NCI-H82 treated with DMSO at 0.1 percent for 48 hours (cell line): ENCODE measurements around the gene CA9.

Experiments
- DNase-seq: peaks from one replicate; lab custom pipeline; 2025; ENCODE audit not compliant: unreplicated experiment; lab: John Stamatoyannopoulos, UW

CA9 gene

DNA sequence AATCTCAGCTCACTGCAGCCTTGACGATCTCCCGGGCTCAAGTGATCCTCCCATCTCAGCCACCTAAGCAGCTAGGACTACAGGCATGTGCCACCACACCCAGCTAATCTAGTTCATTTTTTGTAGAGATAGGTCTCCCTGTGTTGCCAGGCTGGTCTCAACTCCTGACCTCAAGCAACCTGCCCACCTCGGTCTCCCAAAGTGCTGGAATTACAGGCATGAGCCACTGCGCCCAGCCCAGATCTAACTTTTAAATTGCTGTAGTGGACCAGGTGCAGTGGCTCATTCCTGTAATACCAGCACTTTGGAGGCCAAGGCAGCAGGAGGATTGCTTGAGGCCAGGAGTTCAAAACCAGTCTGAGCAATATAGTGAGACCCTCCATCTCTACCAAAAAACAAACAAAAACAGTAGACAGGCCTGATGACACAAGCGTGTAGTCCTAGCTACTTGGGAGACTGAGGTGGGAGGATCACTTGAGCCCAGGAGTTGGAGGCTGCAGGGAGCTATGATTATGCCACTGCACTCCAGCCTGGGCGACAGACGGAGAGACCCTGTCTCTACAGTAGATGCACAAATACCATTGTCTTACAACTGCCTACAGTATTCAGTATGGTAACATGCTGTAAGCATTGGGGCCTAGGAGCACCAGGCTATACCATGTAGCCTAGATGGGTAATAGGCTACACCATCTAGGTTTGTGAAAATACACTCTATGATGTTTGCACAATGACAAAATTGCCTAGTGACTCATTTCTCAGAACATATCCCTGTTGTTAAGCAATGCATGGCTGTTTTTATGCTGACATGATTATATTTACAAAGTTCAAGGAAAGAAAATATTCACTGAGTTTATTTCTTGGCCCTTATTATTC, 21.5 kb upstream of the CA9 start:
- DNase-seq = no peak

DNA sequence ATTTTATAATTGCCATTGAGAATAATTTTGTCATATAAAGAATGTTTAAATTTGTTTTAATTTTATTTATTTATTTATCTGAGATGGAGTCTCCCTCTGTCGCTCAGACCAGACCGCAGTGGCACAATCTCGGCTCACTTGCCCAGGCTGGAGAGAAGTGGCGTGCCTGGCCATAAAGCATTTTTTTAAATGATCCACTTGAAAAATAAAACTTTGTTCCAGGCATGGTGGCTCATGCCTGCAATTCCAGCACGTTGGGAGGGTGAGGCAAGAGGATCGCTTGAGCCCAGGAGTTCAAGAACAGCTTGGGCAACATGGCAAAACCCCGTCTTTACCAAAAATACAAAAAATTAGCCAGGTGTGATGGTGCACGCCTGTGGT, 20.9 kb upstream of the CA9 start:
- DNase-seq = no peak

DNA sequence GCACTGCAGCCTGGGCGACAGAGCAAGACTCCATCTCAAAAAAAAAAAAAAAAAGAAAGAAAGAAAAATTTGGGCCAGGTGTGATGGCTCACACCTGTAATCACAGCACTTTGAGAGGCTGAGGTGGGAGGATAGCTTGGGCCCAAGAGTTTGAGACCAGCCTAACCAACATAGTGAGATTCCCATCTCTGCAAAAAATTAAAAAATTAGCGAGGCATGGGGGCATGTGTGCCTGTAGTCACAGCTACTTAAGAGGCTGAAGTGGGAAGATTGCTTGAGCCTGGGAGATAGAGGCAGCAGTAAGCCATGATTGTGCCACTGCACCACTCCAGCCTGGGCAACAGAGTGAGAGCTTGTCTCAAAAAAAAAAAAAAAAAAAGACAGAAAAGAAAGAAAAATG, 20.1 kb upstream of the CA9 start:
- no peak for DNase-seq

DNA sequence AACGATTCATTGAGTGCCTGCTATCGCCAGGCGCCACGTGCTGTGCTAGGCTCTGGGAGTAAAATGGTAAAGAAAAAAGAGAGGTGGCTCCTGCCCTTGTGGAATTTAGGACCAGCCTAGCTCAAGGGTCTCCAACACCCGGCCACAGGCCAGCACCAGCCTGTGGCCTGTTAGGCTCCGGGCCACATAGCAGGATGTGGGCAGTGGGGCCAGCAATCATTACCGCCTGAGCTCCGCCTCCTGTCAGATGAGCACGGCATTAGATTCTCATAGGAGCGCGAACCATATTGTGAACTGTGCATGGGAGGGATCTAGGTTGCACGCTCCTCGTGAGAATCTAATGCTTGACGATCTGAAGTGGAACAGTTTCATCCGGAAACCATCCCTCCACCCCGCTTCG, 17.4 kb upstream of the CA9 start:
- DNase-seq = no peak

DNA sequence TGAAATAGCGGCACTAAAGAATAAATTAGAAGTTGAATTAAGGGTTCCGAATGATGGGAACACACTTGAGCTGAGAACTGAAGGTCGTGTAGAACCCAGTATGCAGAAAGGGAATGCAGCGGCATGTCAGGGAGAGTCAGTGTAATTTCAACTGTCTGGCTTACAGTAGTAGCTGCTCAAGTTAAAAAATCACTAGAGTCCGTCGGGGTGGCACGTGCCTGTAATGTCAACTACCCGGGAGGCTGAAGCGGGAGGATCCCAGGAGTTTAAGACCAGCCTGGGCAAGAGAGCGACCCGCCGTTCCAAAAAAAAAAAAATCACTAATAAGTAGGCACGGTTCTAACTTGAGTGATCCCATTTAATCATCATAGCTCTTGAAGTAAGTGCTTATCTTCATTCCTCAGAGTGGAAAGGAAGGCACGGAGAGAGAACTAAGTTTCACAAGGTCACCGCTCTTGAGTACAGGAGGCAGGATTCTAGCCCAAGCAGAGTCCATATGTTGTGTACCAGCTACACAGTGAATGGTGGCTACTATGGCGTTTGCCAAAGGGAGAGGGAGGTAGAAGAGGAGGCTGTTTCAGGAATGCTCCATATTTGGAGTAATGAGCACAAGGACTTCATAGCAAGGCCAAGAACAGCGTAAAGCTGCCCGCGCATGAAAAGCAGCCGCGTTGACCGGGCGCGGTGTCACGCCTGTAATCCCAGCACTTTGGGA, 16.7 kb upstream of the CA9 start:
- peak; percentile 11 for DNase-seq

DNA sequence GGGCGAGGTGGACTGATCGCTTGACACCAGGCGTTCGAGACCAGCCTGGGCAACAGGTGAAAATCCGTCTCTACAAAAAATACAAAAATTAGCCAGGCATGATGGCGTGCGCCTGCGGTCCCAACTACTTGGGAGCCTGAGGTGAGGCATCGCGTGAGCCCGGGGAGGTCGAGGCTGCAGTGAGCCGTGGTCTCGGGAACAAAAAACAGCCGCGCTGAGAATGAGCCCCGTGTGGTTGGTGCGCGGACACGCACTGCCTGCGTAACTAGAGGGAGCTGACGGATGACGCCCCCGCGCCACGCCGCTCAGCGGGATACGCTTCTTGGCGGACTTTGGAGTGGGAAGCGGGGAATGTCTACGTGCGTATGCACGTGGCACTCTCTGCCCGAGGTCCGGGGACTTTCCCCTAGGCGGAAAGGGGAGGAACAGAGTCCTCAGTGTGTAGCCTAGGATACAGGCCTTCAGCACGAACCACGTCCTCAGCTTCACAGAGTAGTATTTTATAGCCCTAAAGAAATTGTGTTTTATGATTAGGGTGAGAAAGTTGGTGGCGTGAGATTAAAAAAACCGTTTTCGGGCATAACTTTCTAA, 16.1 kb upstream of the CA9 start, which contains the start of gene RMRP:
Gene RMRP (minus strand): TSS at position 474 of the 591 bp plus-strand sequence.
- peak; percentile 90 for DNase-seq

DNA sequence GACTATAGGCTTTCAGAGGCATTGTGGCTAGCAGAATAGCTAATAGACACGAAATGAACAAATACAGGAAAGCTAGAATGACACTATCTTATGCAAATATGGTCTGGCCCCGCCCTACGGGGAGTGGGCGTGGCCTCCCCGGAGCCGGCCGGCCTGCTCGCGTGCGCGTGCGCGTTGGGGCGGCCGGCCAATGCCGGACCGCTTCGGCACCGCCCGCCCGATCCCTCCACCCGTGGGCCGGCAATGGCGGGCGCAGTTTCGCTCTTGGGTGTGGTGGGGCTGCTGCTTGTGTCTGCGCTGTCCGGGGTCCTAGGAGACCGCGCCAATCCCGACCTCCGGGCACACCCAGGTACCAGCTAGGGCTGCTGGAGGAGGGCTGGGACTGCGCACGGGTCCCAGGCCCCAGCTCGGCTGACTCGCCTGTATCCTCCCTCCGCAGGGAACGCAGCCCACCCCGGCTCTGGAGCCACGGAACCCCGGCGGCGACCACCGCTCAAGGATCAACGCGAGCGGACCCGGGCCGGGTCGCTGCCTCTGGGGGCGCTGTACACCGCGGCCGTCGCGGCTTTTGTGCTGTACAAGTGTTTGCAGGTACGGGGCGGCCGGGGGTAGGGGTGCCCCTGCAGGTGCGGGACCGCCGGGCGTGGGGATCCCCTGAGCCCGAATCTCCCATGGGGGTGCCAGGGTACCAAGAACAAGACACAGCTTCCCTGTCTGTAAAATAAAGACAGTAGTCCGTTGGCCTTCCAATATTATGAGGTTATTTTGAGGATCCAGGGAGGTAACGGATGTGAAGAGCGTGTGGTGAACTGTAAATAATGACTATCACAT, 15.4 kb upstream of the CA9 start, which contains the start of gene CCDC107:
Gene CCDC107 (plus strand): TSS at position 156 of the 831 bp plus-strand sequence. CDS start 88 bp downstream, at position 244.
- DNase-seq = peak; percentile 55

DNA sequence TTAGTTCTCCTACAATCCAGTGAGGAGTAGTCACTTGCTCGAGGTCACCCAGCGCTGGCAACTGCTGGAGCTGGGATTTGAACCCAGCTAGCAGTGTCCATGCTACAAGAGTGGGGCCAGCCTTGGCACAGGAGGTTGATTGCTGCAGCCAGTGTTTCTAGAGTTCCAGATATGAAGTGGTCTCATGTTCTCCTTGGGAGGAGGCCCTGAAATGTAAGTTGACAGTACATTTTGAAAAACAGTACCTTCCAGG, 14.8 kb upstream of the CA9 start:
- no peak for DNase-seq

DNA sequence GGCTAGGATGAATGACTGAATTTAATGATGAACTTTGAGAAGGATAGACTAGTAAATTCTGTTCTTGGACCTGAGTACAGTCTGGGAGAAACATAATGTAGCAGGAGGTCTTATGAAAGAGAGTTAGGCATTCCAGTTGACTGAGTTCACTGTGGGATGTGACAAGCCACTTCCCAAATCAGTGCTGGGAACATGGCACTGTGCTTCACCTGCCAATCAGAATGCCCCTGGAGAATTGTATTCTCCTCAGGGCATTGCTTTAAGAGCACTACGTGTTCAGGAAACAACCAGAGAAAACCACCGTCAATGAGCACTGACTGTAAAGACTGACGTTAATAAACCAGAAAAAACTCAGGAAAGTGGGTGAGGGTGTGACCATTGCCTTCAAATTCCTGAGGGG, 14.4 kb upstream of the CA9 start:
- no peak for DNase-seq

DNA sequence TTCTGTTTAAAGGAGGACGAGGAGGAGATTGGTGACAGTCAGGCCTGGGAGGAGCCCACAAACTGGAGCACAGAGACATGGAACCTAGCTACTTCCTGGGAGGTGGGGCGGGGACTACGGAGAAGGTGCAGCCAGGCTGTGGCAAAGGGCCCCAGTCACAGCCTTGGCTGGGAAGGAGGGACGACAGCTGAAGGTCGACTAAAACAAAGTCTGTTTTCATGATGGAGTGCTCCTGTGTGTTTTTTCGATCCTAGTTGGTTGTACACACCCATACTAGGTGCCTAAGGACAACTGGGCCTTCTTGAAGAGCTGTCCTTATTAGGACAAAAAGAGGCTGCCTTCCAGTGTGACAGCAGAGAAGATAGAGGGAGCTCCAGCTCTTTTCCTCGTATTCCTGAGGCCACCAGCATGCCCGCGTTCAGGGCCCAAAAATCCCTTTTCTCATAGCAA, 12.7 kb upstream of the CA9 start:
- no peak for DNase-seq

DNA sequence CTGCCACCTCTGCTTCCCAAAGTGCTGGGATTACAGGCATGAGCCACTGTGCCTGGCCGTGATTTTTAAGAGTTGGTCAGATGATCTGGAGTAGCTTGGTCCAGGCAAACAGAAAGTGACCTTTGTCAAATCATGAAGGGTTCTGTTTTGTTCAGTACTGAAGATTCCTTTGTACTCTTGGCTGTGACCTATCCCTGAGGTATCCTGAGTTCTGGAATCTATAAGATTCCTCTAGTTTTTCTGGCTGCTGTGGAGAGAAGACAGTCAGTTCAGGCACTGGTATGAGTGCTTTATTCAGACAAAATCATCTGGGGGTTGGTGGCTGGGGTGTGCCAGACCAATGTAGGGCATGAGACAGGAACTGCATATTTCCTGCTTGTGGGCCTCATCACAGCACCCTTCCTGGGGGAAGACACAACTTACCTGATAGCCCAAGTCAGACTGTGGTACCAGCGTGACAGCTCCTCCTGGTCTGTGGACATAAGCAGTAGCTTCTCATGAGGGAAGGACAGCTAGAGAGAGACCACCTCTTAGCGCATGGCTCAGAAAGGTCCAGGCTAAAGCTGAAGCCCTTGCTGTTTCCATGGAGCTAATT, 11.9 kb upstream of the CA9 start:
- DNase-seq = no peak

DNA sequence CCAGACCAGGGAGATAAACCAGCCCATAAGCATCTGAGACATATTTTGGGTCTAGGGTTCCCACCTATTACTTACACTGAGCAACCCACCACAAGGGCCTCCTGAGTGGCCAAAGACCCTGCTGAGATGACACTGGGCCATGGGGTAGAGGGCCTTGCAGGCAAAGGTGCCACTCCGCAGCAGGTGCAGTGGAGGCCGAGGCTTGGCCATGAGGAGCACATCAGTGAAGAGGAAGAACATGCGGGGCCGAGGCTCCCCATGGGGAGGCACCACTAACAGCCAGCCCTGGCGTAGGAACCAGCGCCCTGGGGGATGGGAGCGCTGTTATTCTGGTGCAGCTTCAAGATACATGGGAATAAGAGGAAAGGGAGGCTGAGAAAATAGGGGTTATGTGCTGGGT, 11.3 kb upstream of the CA9 start:
- no peak for DNase-seq

DNA sequence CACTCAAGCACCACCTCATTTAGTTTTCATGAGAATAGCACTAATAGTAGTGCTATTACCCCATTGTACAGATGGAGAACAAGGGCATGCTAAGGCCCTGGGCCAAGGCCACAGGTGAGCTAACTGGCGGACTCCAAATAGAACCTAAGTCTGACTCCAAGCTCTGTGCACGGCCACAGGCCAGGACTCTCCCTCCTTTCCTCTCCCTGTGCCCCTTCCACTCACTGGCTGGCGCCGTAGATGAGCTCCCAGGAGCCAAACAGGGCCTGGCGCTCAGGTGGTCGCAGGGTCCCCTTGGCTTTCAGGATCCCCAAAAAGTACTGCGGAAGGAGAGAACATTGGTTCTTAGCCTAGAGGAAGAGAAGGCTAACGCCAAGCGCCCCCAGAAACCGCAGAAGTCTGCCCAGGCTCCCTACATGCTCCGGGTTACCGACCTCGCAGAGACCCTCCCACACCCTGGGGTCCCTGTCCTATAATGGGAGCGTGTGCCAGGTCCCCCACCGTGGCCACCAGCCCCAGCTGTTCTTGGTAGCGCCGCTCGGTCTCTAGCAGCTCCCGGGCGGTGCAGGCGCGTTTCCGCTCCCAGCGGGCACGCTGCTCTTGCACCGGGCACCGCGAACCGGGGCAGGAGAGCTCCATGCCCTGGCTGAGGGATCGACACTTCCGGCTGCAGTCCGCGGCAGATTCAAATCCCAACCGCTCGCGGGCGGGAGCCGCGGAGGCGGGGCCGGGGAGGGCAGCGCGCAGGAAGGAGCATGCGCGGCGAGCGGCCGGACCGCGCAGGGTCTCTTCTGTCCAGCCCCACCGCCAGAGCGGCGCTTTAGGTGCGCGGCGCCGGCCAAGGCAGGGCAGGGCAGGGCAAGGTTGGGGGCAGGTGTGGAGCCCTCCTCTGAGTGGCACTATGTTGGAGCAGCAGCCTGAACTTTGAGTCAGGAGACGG, 8.9 kb upstream of the CA9 start, which contains the start of gene ARHGEF39:
Gene ARHGEF39 (minus strand): TSS at position 665 of the 940 bp plus-strand sequence. CDS start 26 bp downstream, at position 639.
- DNase-seq = peak; percentile 35

DNA sequence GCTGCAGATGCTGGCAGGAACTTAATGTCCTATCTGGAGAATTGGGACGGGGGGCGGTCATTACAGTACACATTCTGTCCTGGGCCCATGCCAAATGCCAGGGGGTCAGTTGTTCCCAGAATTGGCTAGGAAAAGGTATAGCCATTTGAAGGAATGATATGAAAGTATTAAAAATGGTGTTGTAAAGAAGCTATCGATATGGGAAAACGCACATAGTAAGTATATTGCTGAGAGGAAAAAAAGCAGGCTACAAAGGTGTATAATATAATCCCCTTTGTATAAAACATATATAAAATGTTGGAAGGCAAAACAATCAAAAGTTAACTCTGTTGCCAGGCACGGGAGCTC, 8.3 kb upstream of the CA9 start:
- no peak for DNase-seq

DNA sequence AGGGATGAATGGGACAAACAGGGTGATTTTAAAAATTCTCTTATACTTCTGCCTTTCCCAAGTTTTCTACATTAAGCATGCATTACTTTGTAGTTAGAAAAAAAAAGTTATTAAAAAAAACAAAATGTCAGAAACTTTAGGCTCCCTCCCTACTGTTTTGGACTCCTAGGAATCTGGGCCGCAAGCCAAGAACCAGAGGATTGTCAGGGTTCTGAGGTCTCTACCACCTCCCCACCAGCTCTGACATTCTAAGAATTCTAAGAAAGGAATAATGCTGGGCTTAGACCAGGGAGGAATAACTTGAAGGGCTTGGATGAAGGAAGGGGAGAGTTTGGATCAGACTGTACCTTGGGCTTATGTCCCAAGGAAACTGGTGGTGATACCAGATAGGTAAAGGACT, 7.7 kb upstream of the CA9 start:
- no peak for DNase-seq

DNA sequence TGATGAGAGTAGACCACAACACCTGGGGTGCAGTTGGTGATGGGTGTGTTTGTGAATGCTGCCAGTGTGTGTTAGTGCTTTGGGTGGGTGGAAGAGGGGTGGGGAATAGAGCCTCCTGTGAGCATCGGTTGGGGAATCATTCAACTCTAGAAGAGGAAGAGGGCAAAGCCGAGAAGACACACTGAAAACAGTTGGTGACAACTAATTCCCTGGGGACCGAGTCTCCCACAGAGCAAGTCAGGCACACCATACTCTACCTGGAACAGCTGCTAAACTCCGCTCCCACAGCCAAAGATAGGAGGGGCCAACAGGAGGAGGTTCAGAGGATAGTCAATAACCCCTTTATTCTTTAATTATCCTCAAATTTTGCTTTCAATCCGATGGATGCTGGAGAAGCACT, 7.2 kb upstream of the CA9 start:
- DNase-seq = no peak

DNA sequence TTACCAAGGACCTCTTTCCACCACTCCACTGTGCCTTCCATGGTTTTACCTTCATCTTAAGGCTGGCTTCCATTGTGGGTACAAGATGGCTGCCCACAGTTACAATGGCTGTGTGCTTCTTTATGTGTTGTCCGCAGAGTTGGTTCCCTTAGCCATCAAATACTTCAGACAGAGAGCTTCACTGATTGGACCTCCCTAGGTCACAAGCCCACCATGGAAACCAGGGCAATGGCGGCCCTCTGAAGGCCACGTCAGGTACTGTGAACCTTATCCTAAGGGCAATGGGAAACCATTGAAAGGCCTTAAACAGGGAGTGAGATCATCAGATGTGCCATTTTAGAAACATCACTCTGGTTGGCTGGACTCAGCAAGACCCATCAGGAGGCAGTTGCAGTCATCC, 5.8 kb upstream of the CA9 start:
- no peak for DNase-seq

DNA sequence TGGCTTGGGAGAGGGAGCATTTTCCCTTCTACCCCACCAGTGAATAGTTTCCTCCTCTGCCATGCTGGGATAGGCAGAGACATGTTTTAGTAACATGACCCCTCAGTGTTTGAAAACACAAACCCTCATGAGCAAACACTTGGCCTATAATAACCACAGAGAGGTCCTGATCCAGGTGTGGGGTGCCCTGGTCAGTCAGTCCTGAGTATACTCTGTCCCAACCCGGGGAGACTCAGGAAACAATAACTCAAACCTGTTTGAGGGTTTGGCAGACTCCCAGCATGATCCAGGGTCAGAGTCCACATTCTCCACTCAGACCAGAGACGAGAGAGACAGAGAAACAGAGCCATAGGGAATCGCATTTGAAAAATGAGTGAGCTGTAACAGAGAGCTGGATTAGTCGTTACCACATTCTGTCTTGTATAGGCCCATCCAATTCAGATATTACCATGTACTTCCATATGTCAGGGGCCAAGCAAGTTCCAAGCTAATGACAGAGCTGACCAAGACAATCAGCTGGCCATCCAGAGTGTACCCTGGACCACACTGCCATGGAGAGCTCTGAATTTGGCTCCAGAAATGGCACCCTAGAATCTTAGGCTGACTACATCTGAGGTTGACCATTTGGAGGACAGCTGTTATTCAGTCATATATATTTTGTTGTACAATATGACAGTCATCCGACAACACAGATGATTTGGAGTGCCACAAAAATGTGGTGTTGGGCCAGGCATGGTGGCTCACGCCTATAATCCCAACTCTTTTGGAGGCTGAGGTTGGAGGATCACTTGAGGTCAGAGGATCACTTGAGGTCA, 4.2 kb upstream of the CA9 start:
- DNase-seq = no peak

DNA sequence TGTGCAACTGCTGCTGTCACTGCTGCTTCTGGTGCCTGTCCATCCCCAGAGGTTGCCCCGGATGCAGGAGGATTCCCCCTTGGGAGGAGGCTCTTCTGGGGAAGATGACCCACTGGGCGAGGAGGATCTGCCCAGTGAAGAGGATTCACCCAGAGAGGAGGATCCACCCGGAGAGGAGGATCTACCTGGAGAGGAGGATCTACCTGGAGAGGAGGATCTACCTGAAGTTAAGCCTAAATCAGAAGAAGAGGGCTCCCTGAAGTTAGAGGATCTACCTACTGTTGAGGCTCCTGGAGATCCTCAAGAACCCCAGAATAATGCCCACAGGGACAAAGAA, 265 bp downstream of the CA9 start:
- DNase-seq = no peak
